ENCODE measurements around the gene LYPD6.
A peak's percentile ranks its signal among the peaks of the same experiment; 100 is the strongest.

The LYPD6 gene

DNA sequence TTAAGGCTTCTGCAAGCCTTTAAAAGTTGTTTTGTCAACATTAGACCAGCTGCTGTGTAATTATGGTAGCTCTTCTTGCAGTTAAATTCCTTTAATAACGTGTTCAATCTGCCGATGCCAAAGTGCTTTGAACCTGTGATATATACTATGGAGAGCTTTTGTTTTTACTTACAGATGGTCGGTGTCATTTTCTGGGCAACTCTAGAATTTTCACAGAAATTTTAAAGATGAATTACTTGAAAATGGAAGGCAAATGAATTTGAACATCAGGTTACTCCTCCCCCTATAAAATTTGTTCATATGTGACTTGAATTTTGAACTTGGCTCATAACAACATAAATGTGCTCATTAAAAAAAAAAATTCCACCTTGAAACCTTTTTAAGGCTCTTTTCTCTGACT is 23.0 kb downstream of the LYPD6 start:
- DNase-seq (ENCODE audit: low spot score), result no peak

DNA sequence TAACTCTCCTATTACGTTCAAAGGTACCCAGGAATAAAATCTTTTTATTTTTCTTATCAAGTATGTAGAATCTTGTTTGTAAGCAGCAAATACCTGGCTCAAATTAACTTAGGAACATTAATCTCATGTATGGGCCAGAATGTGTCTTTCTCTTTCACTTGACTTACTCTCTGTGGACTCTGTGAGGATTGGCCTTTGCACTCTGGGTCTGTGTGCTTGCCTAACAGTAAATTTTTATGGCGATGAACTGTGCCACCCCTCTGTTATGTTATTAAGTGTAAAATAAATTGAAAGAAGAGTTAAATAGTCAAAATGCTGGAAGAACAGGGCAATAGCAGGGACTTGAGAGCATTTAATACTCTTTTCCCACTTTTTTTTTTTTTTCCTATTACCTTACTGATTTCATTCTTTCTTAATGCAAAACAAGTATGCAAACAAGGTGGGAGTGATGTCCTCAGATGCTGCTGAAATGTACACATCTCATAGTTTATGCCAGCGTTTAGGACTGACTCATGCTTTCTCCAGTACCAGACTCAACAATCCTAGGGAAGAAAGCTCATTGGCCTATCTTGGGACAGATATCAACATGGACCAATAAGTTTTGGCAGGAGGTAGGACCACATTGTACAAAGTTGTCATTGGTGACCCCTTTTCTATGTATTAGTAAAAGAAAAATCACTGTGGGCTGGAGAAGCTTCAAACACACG is 25.5 kb downstream of the LYPD6 start:
- peak; percentile 51 for DNase-seq (ENCODE audit: low spot score)

- no peak for DNase-seq (ENCODE audit: low spot score)
Observed at GRCh38 chr2:149357058-149357457, 26.7 kb downstream of the LYPD6 start.

- no peak for DNase-seq (ENCODE audit: low spot score)
Observed at GRCh38 chr2:149360106-149360505, 29.7 kb downstream of the LYPD6 start.

- no peak for DNase-seq (ENCODE audit: low spot score)
Observed at GRCh38 chr2:149363958-149364357, 33.6 kb downstream of the LYPD6 start.

DNA sequence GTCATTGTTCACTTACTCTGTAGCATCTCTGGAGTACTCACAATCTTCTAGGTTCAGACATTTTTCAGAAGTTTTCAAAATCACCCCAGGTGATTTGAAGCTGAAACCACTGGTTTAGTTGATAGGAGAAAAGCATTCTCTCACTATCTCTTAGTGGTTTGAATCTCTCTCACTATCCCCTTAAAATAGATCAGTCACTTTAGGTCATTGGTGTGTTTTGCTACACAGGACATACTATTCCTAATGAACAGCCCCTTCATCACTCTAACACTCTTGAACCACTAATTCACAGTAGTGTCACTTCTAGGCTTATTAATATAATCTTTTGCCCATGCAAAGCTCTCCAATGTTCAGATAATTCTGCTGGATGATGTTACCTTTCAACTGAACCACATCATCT is 34.5 kb downstream of the LYPD6 start:
- no peak for DNase-seq (ENCODE audit: low spot score)

DNA sequence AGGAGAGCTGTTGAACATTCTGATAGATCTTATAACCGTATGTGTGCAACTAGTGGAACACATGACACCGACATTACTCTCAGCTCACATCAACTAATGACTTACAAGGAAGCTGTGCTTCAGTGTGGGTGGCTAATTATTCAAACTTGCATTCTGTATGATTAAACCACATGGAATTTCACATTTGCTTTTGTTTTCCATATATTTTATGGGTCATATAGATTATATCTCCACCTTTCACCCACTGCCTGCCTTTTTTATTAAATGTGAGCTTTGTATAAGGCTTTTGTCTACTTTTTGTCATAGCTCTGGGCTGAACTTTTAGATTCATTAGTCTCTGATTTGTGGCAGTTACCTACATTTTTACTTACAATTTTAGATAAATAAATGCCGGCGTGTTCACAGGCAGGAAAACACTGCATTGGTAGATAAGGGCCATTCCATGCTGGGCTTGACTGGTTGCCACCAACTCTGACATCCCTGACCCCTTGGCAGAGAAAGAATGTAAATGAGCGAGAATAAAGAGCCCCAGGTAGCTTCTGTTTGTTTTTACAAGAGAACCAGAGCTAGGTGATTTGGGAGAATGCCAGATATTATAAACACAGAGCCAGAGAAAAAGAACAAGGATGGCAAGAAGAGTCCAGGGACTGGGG is 35.7 kb downstream of the LYPD6 start:
- peak; percentile 34 for DNase-seq (ENCODE audit: low spot score)

GRCh38 chr2:149370061-149370775 is 39.8 kb downstream of the LYPD6 start:
- no peak for DNase-seq (ENCODE audit: low spot score)

DNA sequence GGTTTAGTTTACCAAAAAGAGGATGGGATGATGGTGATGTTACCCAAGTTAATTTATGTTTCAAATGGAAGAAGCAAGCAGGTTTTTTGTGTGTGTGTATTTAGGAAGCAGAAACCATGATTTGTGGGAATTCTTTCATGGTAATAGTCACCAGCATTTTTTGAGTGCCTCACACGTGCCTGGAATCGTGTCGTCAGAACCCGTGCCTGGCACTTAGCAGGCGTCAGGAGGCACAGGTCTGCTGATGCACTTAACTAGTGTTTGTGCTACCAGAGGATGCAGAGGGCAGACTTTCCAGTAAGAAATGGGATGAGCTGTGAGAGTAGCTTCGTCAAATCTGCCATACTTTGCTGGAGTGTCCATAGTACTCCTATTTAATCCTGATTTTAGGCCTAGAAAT is 41.1 kb downstream of the LYPD6 start:
- no peak for DNase-seq (ENCODE audit: low spot score)

DNA sequence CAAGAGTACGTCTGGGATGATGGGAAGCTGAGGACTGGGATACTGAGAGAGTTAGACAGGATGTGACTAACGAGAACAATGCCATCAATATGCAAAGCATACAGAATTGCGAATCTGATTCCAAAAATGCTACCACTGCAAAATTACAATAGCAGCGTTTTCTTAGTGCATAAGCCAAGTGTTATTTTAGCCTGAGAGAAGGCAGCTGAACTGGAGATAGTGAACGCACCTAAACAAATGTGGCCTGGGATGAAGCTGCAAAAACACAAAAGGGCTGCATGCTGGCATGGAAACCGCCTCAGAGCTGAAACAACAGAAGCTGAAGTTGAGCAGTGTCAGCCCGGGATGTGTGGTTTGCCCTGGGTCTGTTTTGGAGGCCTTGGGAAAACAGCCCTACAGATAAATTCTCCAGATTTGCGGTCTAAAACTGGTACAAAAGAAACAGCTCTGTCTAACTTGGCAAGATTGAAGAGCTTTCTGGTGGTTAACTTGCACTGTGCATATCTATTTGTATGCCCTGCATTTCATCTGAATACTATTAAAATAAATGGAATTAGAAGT is 45.5 kb downstream of the LYPD6 start:
- DNase-seq (ENCODE audit: low spot score), result no peak

GRCh38 chr2:149380205-149380604 is 49.8 kb downstream of the LYPD6 start:
- DNase-seq (ENCODE audit: low spot score), result no peak

GRCh38 chr2:149383340-149383739 is 53.0 kb downstream of the LYPD6 start:
- DNase-seq (ENCODE audit: low spot score), result no peak

DNA sequence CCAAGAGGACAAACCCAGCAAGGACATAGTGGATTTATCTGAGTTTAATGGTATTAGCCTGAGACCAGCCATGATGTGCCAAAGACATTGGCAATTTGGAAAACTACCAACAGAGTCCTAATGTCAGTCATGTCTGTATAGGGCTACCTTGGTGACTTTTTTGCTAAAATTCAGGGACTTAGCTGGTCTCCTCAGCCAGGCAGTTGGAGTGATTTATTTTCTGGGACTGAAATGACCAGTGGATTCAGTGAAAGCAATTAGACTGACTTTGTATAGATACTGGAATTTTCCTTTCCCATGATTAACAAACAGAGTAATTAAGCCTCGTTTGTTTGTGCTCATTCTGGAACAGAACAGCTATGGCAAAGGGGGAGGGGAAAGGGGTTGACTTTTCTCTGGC is 55.0 kb downstream of the LYPD6 start:
- no peak for DNase-seq (ENCODE audit: low spot score)

DNA sequence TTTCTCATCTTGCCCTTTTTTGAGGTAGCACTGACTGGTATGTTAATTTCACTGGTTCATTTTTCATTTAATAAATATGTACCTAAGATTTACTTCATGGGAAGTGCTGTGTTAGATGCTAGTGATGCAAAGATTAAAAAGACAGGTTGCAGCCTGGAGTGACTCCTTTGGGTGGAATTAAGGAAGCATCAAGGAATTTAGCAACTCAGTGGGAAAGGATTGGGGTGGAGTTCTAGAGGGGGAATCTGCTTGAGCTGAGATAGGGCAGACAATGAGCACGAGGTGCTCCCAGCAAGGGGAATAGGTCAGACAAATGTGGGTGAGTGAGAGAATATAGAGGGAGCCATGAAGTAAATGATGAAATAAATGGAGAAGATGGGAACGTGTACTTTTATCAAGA is 57.0 kb downstream of the LYPD6 start:
- DNase-seq (ENCODE audit: low spot score), result no peak

DNA sequence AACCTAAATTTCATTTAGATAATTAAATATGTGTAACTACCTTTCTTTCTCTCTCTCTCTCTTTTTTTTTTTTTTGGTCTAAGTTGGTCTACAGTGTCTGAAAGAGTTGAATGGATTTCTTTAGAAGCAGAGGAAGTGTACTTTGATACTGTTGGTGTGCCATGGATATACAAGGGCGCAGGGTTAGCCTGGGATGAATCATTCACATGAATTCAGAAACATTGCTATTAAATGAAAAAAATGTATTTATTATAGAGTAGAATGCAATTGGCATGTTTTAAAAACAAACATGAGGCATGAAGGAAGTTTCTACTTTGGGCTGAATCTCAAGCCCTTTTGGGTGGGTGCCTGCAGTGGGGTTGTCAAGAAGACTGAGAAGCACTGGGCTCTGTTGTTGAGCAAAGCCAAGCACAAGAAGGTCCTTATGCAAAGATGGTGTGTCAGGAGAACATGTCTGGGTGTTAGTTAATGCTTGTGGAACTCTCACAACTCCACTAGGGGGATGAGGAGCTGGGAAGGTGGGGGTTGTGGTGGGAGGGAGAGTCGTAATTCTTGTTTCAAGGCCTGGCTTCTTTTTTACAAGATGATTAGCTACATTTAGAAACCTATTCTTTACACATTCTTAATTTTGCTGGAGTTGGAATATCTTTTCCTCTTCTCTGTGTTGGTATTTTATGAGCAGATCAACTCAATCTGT is 57.9 kb downstream of the LYPD6 start:
- DNase-seq (ENCODE audit: low spot score), result peak; percentile 62

DNA sequence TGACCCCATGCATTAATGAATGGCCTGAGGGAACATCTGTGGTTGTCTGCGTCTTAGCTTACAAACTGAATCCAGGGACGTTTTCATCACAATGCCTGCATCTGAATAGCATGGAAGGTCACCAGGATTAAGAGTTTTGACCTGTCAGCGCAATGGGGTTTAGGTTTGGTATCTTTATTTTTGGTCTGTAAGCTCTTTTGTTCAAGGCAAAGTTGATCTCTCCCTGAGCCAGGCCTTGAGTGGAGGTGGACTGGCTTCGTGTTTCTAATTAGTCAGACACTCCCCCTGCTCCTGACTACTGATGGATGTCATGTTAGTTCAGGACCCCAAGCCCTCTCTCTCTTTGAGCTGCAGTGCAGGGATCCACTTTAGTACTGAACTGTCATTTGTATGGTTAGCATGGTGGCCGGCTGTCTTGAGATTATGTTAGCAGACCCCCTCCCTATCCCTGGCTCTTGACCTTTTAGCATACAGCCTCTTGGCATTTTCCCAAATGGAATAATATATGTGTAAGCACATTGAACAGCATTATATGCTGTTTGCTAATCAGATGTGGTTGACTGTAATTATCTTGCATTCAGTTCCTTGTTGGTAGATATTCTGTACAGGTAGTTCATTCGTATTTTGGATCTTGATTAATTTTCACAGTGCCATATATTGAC is 59.2 kb downstream of the LYPD6 start:
- no peak for DNase-seq (ENCODE audit: low spot score)

GRCh38 chr2:149393614-149394013 is 63.2 kb downstream of the LYPD6 start:
- no peak for DNase-seq (ENCODE audit: low spot score)

DNA sequence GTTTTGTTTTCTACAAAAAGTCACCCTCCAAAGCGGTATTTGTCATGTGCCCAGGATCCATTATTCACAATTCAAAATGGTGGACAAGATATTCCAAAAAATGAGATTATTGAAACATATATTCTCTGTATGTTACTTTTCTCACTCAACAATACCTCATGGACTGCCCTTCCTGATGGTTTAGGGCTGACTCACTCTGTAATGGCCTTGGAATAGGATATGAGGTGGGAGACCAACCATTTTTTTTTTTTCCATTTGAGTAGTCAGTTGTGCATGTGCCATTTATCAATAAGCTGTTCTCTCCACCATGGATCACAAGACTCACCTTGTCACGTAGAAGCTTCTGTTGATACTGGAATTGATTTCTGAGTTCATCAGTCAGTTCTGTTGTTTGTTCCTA is 64.5 kb downstream of the LYPD6 start:
- no peak for DNase-seq (ENCODE audit: low spot score)

GRCh38 chr2:149399934-149400615 is 69.7 kb downstream of the LYPD6 start:
- DNase-seq (ENCODE audit: low spot score), result peak; percentile 18

- DNase-seq (ENCODE audit: low spot score), result no peak
Observed at GRCh38 chr2:149400997-149401396, 70.6 kb downstream of the LYPD6 start.

- no peak for DNase-seq (ENCODE audit: low spot score)
Observed at GRCh38 chr2:149409506-149409905, 79.1 kb downstream of the LYPD6 start.

Measured in HuH-7 (cell line).